Endothelial cell (in vitro differentiated cells): ENCODE results near the gene EIF3I. TPM values are rescaled to one million over a fixed set of nuclear protein-coding genes. Genes with fewer than 3 reads are reported as not detected.

Source experiments
- DNase-seq: peaks from one replicate; pipeline ENCODE4 v3.0.0; 2021; ENCODE audit warnings: low spot score
- H3K27ac Mint-ChIP-seq: one replicate; pipeline ENCODE4 v1.8.0; 2021; ENCODE audit warnings: mixed read lengths, inconsistent platforms; ENCODE audit not compliant: unreplicated experiment
- H3K27me3 Mint-ChIP-seq: one replicate; pipeline ENCODE4 v1.8.0; 2021; ENCODE audit warnings: mild to moderate bottlenecking, moderate library complexity, mixed read lengths, inconsistent platforms; ENCODE audit not compliant: unreplicated experiment
- H3K36me3 Mint-ChIP-seq: one replicate; pipeline ENCODE4 v1.8.0; 2021; ENCODE audit warnings: mild to moderate bottlenecking, low read depth, mixed read lengths, inconsistent platforms; ENCODE audit not compliant: unreplicated experiment
- H3K4me1 Mint-ChIP-seq: one replicate; pipeline ENCODE4 v1.8.0; 2021; ENCODE audit warnings: mild to moderate bottlenecking, mixed read lengths, inconsistent platforms; ENCODE audit not compliant: unreplicated experiment
- H3K4me3 Mint-ChIP-seq: one replicate; pipeline ENCODE4 v1.8.0; 2021; ENCODE audit warnings: mild to moderate bottlenecking, mixed read lengths, inconsistent platforms; ENCODE audit not compliant: unreplicated experiment
- H3K9me3 Mint-ChIP-seq: one replicate; pipeline ENCODE4 v1.8.0; 2021; ENCODE audit warnings: mixed read lengths, inconsistent platforms; ENCODE audit not compliant: unreplicated experiment
- CTCF ChIP-seq: fragments of 200-600 bp; sonication (generic); IDR thresholded peaks from one replicate; pipeline ENCODE4 v1.5.0; 2021; ENCODE audit warnings: antibody characterized with exemption; ENCODE audit not compliant: unreplicated experiment
- total RNA-seq: library from RNA; stranded (reverse); fragmentation: NEBNext Ultra II Directional; extraction: Animal tissue kit (Norgen Biotek cat#: 25700); gene quantifications from one replicate; pipeline ENCODE4 v1.2.1, GENCODE V29; 2021; ENCODE audit not compliant: unreplicated experiment

The EIF3I gene
- total RNA-seq, 1 donor from 2014 or later = 174 TPM

- TF ChIP-seq CTCF = no peak
- Mint-ChIP-seq H3K4me3 (peak overlapping the region; percentile 97), H3K27ac (peak overlapping the region; percentile 99), H3K9me3 (no peaks in the 10 kb centered on the region), H3K27me3 (peaks cover 4% of the 10 kb centered on the region), H3K36me3 (peaks cover 13% of the 10 kb centered on the region), H3K4me1 (peaks cover 23% of the 10 kb centered on the region)
- no peak for DNase-seq
Measured at GRCh38 chr1:32220746-32221580, 1.2 kb upstream of the EIF3I start.

GRCh38 chr1:32221581-32221979 lies 627 bp upstream of the EIF3I start:
- H3K27ac Mint-ChIP-seq = peak overlapping the region; percentile 99

GRCh38 chr1:32223683-32224082 lies 1.5 kb downstream of the EIF3I start:
- Mint-ChIP-seq H3K4me3 (peak overlapping the region; percentile 97), H3K27me3 (peaks cover 4% of the 10 kb centered on the region), H3K36me3 (peaks cover 18% of the 10 kb centered on the region), H3K27ac (peak overlapping the region; percentile 99), H3K9me3 (no peaks in the 10 kb centered on the region), H3K4me1 (peaks cover 16% of the 10 kb centered on the region)
- no peak for TF ChIP-seq CTCF
- no peak for DNase-seq

More at GRCh38 chr1:32221581-32221979, 627 bp upstream of the EIF3I start:
- Mint-ChIP-seq H3K4me1 (peaks cover 19% of the 10 kb centered on the region), H3K4me3 (peak overlapping the region; percentile 97), H3K36me3 (peaks cover 8% of the 10 kb centered on the region), H3K9me3 (no peaks in the 10 kb centered on the region), H3K27me3 (peaks cover 4% of the 10 kb centered on the region)
- no peak for TF ChIP-seq CTCF
- DNase-seq = no peak

- H3K4me1 Mint-ChIP-seq = peaks cover 16% of the 10 kb centered on the region
- DNase-seq = no peak
- peak overlapping the region; percentile 79 for H3K4me3 Mint-ChIP-seq
- no peak for TF ChIP-seq CTCF
- peaks cover 4% of the 10 kb centered on the region for H3K27me3 Mint-ChIP-seq
- H3K9me3 Mint-ChIP-seq = no peaks in the 10 kb centered on the region
- peaks cover 23% of the 10 kb centered on the region for H3K36me3 Mint-ChIP-seq
- peak overlapping the region; percentile 89 for H3K27ac Mint-ChIP-seq
Measured at GRCh38 chr1:32224285-32224684, 2.1 kb downstream of the EIF3I start.

GRCh38 chr1:32228771-32229170 lies 6.6 kb downstream of the EIF3I start:
- Mint-ChIP-seq H3K27ac (no peak overlapping the region), H3K27me3 (no peaks in the 10 kb centered on the region), H3K4me1 (peaks cover 4% of the 10 kb centered on the region), H3K9me3 (no peaks in the 10 kb centered on the region), H3K36me3 (peaks cover 23% of the 10 kb centered on the region), H3K4me3 (no peak overlapping the region)
- no peak for DNase-seq
- TF ChIP-seq CTCF = no peak
